MCF 10A (cell line): ENCODE data around the gene ANKS4B. TPM values are rescaled to one million over a fixed set of nuclear protein-coding genes. Genes with fewer than 3 reads are reported as not detected.
A peak's percentile ranks its signal among the peaks of the same experiment; 100 is the strongest.

Source experiments
- BruUV-seq: library from RNA; stranded (reverse); fragments of 400-500 nt; replicated peaks from 2 replicates; lab custom pipeline; 2021; lab: Mats Ljungman, UMichigan
- CTCF ChIA-PET: fragments of 300-600 bp; sonication (Branson Sonifier 250); formaldehyde crosslinking; extraction: SDS; loops from one replicate; lab custom pipeline; 2021; ENCODE audit warnings: antibody characterized with exemption, inconsistent platforms; lab: Yijun Ruan, JAX
- POLR2A ChIA-PET: fragments of 300-600, 350-650 bp; sonication (Branson Sonifier 250); formaldehyde crosslinking; extraction: SDS; loops from one replicate; lab custom pipeline; 2020; ENCODE audit warnings: antibody characterized with exemption, inconsistent platforms; lab: Yijun Ruan, JAX
- DNase-seq: peaks from one replicate; pipeline ENCODE4 v3.0.0-alpha.2; 2018; ENCODE audit not compliant: unreplicated experiment
- H3K27ac Mint-ChIP-seq: one replicate; pipeline ENCODE4 v1.8.0; 2022; ENCODE audit warnings: mild to moderate bottlenecking, low read depth, mixed read lengths; ENCODE audit not compliant: unreplicated experiment
- H3K27me3 Mint-ChIP-seq: one replicate; pipeline ENCODE4 v1.8.0; 2022; ENCODE audit warnings: mixed read lengths; ENCODE audit not compliant: insufficient read depth, unreplicated experiment
- H3K36me3 Mint-ChIP-seq: one replicate; pipeline ENCODE4 v1.8.0; 2022; ENCODE audit warnings: mild to moderate bottlenecking, moderate library complexity, mixed read lengths; ENCODE audit not compliant: insufficient read depth, unreplicated experiment
- H3K4me1 Mint-ChIP-seq: one replicate; pipeline ENCODE4 v1.8.0; 2022; ENCODE audit warnings: mixed read lengths; ENCODE audit not compliant: insufficient read depth, unreplicated experiment
- H3K4me3 Mint-ChIP-seq: one replicate; pipeline ENCODE4 v1.8.0; 2022; ENCODE audit warnings: mild to moderate bottlenecking, moderate library complexity, mixed read lengths; ENCODE audit not compliant: unreplicated experiment
- H3K9me3 Mint-ChIP-seq: one replicate; pipeline ENCODE4 v1.8.0; 2022; ENCODE audit warnings: mixed read lengths; ENCODE audit not compliant: unreplicated experiment
- intact Hi-C: fragments of 100-400 bp; cut with micrococcal nuclease; formaldehyde crosslinking; loops from 2 replicates; pipeline ENCODE4 v1.14.1; 2022
- total RNA-seq: library from RNA; stranded (reverse); gene quantifications from 2 replicates; pipeline ENCODE4 v1.2.3, GENCODE V29; 2022
- TF ChIP-seq, protein P1 (sequence below): fragments of 200-600 bp; IDR thresholded peaks from one replicate; pipeline ENCODE4 v1.8.0; 2022; ENCODE audit warnings: antibody characterized with exemption, mild to moderate bottlenecking; ENCODE audit not compliant: unreplicated experiment

ANKS4B gene
- total RNA-seq, 1 experiment from 2014 or later, result not detected

DNA sequence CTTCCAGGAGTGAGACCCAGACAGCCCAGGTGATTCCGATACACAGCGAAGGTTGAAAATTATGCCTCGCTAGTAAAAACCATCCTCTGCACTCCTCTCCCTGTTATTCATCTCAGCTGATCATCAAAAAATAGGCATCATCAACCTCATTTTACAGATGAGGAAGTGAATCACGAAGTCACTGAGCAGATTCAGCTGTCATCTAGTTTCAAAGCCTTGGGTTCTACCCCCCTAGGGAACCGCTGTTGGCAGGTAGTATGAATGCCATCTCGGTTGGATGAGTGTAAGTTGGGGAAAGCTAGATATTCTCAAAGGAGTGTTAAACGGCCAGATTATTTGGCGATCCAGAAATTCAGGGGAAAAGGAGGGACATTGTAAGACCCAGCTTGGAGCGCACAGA lies 42.6 kb downstream of the ANKS4B start:
- no TSS peak for BruUV-seq
- intact Hi-C loops, result no loop called here
- Mint-ChIP-seq H3K4me1 (no peaks in the 10 kb centered on the region), H3K36me3 (no peaks in the 10 kb centered on the region), H3K27ac (no peak overlapping the region), H3K4me3 (no peak overlapping the region), H3K27me3 (peaks cover 74% of the 10 kb centered on the region), H3K9me3 (no peaks in the 10 kb centered on the region)
- POLR2A ChIA-PET, result no interaction called here
- TF ChIP-seq, protein P1, sequence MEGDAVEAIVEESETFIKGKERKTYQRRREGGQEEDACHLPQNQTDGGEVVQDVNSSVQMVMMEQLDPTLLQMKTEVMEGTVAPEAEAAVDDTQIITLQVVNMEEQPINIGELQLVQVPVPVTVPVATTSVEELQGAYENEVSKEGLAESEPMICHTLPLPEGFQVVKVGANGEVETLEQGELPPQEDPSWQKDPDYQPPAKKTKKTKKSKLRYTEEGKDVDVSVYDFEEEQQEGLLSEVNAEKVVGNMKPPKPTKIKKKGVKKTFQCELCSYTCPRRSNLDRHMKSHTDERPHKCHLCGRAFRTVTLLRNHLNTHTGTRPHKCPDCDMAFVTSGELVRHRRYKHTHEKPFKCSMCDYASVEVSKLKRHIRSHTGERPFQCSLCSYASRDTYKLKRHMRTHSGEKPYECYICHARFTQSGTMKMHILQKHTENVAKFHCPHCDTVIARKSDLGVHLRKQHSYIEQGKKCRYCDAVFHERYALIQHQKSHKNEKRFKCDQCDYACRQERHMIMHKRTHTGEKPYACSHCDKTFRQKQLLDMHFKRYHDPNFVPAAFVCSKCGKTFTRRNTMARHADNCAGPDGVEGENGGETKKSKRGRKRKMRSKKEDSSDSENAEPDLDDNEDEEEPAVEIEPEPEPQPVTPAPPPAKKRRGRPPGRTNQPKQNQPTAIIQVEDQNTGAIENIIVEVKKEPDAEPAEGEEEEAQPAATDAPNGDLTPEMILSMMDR, result no peak
- CTCF ChIA-PET, result interaction anchor here (0.6 to 2.0 kb wide), 8 partner anchors 21 to 168 kb away, joined by 3 to 7 read pairs (median 4); partner anchors contain the start of gene LDAF1
- no peak for DNase-seq

DNA sequence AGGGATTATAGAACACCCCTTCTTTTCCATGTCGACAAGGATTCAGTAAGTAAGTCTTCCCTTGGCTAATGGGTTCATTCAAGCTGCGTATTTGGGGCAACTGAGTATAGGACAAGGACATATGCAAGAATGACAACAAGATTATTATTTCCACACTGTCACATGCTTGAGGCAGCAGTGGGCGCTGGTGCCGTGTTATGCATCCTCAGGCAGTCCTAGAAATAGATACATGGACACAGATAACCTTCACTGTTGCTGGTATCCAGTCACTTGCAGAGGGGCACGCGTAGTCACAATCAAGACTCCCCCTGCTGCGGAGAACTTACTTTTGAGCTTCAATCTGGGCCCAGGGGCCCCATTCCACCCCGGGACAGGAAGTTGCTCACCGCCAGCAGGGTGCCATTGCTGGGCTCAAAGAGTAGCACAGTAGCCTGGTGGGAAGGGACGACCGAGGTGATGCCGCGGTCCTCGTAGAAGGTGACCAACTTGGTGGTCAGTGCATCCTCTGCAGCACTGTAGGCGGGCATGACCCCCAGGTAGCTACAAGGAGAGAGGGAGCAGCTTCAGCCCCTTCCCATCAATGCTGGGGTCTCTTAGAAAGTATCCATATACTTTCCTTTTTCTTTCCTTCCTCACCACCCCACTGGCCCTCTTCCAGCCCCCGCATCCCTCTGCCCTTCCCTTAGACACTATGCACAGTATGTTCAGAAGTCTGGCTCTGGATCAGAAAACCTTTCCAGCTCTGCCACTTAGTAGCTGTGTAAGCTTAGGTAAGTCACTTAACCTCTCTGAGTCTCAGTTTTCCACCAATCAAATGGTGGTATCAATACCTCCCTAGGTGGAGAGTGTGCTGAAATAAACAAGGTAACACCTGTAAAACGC lies 43.8 kb downstream of the ANKS4B start:
- Mint-ChIP-seq H3K9me3 (no peaks in the 10 kb centered on the region), H3K4me3 (peak overlapping the region; percentile 67), H3K27me3 (peaks cover 69% of the 10 kb centered on the region), H3K4me1 (no peaks in the 10 kb centered on the region), H3K36me3 (no peaks in the 10 kb centered on the region), H3K27ac (no peak overlapping the region)
- CTCF ChIA-PET, result interaction anchor here (0.6 to 3.6 kb wide), 5 partner anchors 12 to 89 kb away, joined by 3 to 23 read pairs (median 4); no protein-coding TSS in a partner anchor
- no TSS peak for BruUV-seq
- TF ChIP-seq, protein P1, result no peak
- intact Hi-C loops, result no loop called here
- POLR2A ChIA-PET, result interaction anchor here (0.6 to 1.2 kb wide), 2 partner anchors 23 to 91 kb away, joined by 3 to 5 read pairs; no protein-coding TSS in a partner anchor
- DNase-seq, result no peak

DNA sequence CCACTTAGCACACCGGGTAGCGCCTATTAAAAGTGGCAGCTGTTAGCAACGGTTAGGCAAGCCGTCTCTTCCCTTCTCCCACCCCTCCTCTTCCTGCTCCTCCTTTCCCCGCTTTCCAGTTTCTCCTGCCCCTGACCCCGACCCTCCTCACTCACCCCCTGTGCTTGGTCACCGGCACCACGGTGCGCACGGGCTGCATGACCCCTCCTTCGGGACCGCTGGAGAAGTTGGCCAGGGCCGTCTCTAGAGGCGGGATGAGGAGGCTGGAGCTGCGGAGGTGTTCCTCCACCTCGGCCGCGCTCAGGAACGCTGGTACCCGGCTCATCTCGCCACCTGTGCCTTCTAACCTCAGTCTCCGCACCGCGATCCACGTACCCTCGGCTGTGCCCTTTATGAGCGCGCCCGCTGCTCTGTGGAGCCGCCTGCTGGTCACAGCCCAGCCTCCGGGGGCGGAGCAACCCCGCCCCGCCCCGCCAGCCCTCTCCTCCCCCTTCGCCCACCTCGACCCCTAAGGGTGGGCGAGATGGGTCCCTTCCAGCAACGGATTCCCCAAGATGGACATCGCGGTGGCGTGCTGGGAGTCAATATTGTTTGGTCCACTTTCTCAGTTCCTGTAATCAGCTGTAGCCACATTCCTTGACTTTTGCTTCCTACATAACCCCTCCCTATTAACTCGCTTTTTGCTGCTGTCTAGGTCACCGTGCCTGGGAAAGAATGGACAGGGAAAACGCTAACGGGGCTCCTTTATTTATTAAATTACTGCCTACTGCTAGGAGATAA lies 44.6 kb downstream of the ANKS4B start, which contains the start of gene CRYM:
CRYM (minus strand) TSS at position 364 of the 780 bp plus-strand sequence; CDS start at position 325, 39 bp downstream.
- intact Hi-C loops, result loop anchor here (1.0 kb wide), 2 partner anchors 90 to 122 kb away; no protein-coding TSS in a partner anchor
- ChIA-PET POLR2A (interaction anchor here (0.6 to 1.2 kb wide), 4 partner anchors 22 to 465 kb away, joined by 3 to 5 read pairs (median 4); no protein-coding TSS in a partner anchor), CTCF (interaction anchor here (0.6 to 3.6 kb wide), 11 partner anchors 9 to 139 kb away, joined by 3 to 23 read pairs (median 4); no protein-coding TSS in a partner anchor)
- no peak for DNase-seq
- Mint-ChIP-seq H3K4me1 (no peaks in the 10 kb centered on the region), H3K4me3 (peak within 1 kb of the TSS; percentile 67), H3K9me3 (no peaks in the 10 kb centered on the region), H3K27ac (no peak within 1 kb of the TSS), H3K36me3 (no peaks in the 10 kb centered on the region), H3K27me3 (peaks cover 63% of the 10 kb centered on the region)
- TF ChIP-seq, protein P1, result peak; percentile 85
- BruUV-seq, result no TSS peak
